WTC11 (cell line): Measurements from ENCODE around the gene MRPL51. TPM values are rescaled to one million over a fixed set of nuclear protein-coding genes. Genes with fewer than 3 reads are reported as not detected.

Experiments
- ATF2 ChIP-seq: sonication (generic); formaldehyde crosslinking; IDR thresholded peaks from 2 replicates; pipeline ENCODE4 v1.8.1; 2022; ENCODE audit warnings: low read depth, missing genetic modification reagents, borderline replicate concordance
- ATF3 ChIP-seq: sonication (generic); formaldehyde crosslinking; conservative IDR thresholded peaks from 2 replicates; pipeline ENCODE4 v1.8.1; 2022; ENCODE audit warnings: mild to moderate bottlenecking, missing genetic modification reagents
- ATF6 ChIP-seq: sonication (generic); formaldehyde crosslinking; IDR thresholded peaks from 2 replicates; pipeline ENCODE4 v1.8.1; 2023; ENCODE audit warnings: mild to moderate bottlenecking, missing genetic modification reagents
- E2F5 ChIP-seq: sonication (generic); formaldehyde crosslinking; IDR thresholded peaks from 2 replicates; pipeline ENCODE4 v1.8.1; 2022; ENCODE audit warnings: mild to moderate bottlenecking, moderate library complexity, missing genetic modification reagents
- ESRRA ChIP-seq: sonication (generic); formaldehyde crosslinking; IDR thresholded peaks from 2 replicates; pipeline ENCODE4 v1.8.1; 2022; ENCODE audit warnings: mild to moderate bottlenecking, missing genetic modification reagents, borderline replicate concordance
- FOXJ3 ChIP-seq: sonication (generic); formaldehyde crosslinking; IDR thresholded peaks from 2 replicates; pipeline ENCODE4 v1.9.0; 2021; ENCODE audit warnings: missing genetic modification reagents, mild to moderate bottlenecking, borderline replicate concordance
- GABPB1 ChIP-seq: sonication (generic); formaldehyde crosslinking; IDR thresholded peaks from 2 replicates; pipeline ENCODE4 v1.8.1; 2023; ENCODE audit warnings: mild to moderate bottlenecking, missing genetic modification reagents
- HMGA2 ChIP-seq: fragments of 250-450 bp; sonication (Bioruptor Pico); IDR thresholded peaks from 2 replicates; pipeline ENCODE4 v1.4.0; 2021; ENCODE audit warnings: mild to moderate bottlenecking, moderate library complexity
- HMGXB4 ChIP-seq: sonication (generic); formaldehyde crosslinking; IDR thresholded peaks from 2 replicates; pipeline ENCODE4 v1.8.1; 2023; ENCODE audit warnings: mild to moderate bottlenecking, moderate library complexity, missing genetic modification reagents
- JUN ChIP-seq: sonication (generic); formaldehyde crosslinking; IDR thresholded peaks from 2 replicates; pipeline ENCODE4 v1.8.0; 2023; ENCODE audit warnings: mild to moderate bottlenecking, missing genetic modification reagents
- PREB ChIP-seq: sonication (generic); formaldehyde crosslinking; IDR thresholded peaks from 2 replicates; pipeline ENCODE4 v1.8.1; 2022; ENCODE audit warnings: mild to moderate bottlenecking, missing genetic modification reagents, moderate library complexity, borderline replicate concordance
- SMAD3 ChIP-seq: sonication (generic); formaldehyde crosslinking; IDR thresholded peaks from 2 replicates; pipeline ENCODE4 v1.8.0; 2022; ENCODE audit warnings: missing genetic modification reagents, mild to moderate bottlenecking, borderline replicate concordance
- STAT6 ChIP-seq: sonication (generic); formaldehyde crosslinking; conservative IDR thresholded peaks from 2 replicates; pipeline ENCODE4 v1.8.1; 2023; ENCODE audit warnings: mild to moderate bottlenecking, low read depth, missing genetic modification reagents, moderate library complexity
- TEAD1 ChIP-seq: sonication (generic); formaldehyde crosslinking; IDR thresholded peaks from 2 replicates; pipeline ENCODE4 v1.8.0; 2022; ENCODE audit warnings: mild to moderate bottlenecking, missing genetic modification reagents
- TEAD4 ChIP-seq: sonication (generic); formaldehyde crosslinking; IDR thresholded peaks from 2 replicates; pipeline ENCODE4 v1.8.0; 2022; ENCODE audit warnings: mild to moderate bottlenecking, missing genetic modification reagents
- USF1 ChIP-seq: sonication (generic); formaldehyde crosslinking; IDR thresholded peaks from 2 replicates; pipeline ENCODE4 v1.8.0; 2022; ENCODE audit warnings: mild to moderate bottlenecking, missing genetic modification reagents
- USF2 ChIP-seq: sonication (generic); formaldehyde crosslinking; IDR thresholded peaks from 2 replicates; pipeline ENCODE4 v1.8.1; 2023; ENCODE audit warnings: mild to moderate bottlenecking, missing genetic modification reagents, moderate library complexity
- ZBTB43 ChIP-seq: sonication (generic); formaldehyde crosslinking; IDR thresholded peaks from 2 replicates; pipeline ENCODE4 v1.8.1; 2023; ENCODE audit warnings: mild to moderate bottlenecking, missing genetic modification reagents
- ZNF121 ChIP-seq: sonication (generic); formaldehyde crosslinking; IDR thresholded peaks from 2 replicates; pipeline ENCODE4 v1.8.0; 2023; ENCODE audit warnings: missing genetic modification reagents
- ZNF281 ChIP-seq: sonication (generic); formaldehyde crosslinking; IDR thresholded peaks from 2 replicates; pipeline ENCODE4 v1.8.0; 2023; ENCODE audit warnings: mild to moderate bottlenecking, missing genetic modification reagents
- ZNF423 ChIP-seq: fragments of 250-450 bp; sonication (Bioruptor Pico); IDR thresholded peaks from 2 replicates; pipeline ENCODE4 v2.1.2; 2022; ENCODE audit warnings: mild to moderate bottlenecking, moderate library complexity
- total RNA-seq: library from RNA; stranded (reverse); gene quantifications from 3 replicates; pipeline ENCODE4 v1.2.3, GENCODE V29; 2021

MRPL51 gene
- total RNA-seq, 1 experiment from 2014 or later, result 290 TPM

- TF ChIP-seq ATF6 (no peak), ZBTB43 (CRISPR knock-in tag) (no peak), GABPB1 (peak; percentile 74), HMGA2 (no peak), ATF3 (CRISPR knock-in tag) (no peak), TEAD4 (no peak), ZNF121 (CRISPR knock-in tag) (no peak), TEAD1 (no peak; the same call in 1 of the 2 replicates), USF1 (CRISPR knock-in tag) (no peak), ESRRA (CRISPR knock-in tag) (no peak; the same call in 1 of the 2 replicates), JUN (CRISPR knock-in tag) (0 out of 2 replicates have a peak, but pooled peaks have one; percentile 41), FOXJ3 (no peak), HMGXB4 (CRISPR knock-in tag) (peak; percentile 20; the same call in 1 of the 2 replicates), ZNF423 (CRISPR knock-in tag) (no peak), ATF2 (CRISPR knock-in tag) (0 out of 2 replicates have a peak, but pooled peaks have one; percentile 33), SMAD3 (CRISPR knock-in tag) (peak; percentile 94), PREB (CRISPR knock-in tag) (no peak), STAT6 (CRISPR knock-in tag) (no peak), USF2 (CRISPR knock-in tag) (no peak), ZNF281 (CRISPR knock-in tag) (peak; percentile 9; the same call in 1 of the 2 replicates), E2F5 (CRISPR knock-in tag) (no peak)
Observed at GRCh38 chr12:6533923-6534694, 41.0 kb upstream of the MRPL51 start, which contains the start of gene GAPDH (continued).
